NCI-H345 treated with DMSO at 0.1 percent for 48 hours (cell line): ENCODE data around the gene TOP2B.

Source experiments
- DNase-seq: peaks from one replicate; lab custom pipeline; 2025; ENCODE audit not compliant: unreplicated experiment; lab: John Stamatoyannopoulos, UW

Gene TOP2B

DNA sequence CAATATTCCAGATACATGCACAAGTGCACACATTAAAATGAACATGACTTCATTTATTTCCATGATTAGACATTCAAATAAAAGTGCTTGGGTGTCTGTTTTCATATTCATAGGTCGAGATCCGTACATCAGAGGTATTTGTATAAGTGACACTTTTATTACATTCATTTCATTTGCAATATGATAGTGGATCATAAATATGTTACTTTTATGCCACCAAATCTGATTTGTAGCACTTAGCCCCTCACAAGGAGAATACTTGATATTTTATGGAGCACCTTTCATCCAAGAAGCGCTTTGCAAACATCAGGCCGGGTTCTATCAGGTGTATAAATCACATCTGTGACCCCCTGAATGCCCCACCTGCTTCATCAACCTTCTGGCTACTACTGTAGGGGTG, 100.6 kb downstream of the TOP2B start:
- no peak for DNase-seq

GRCh38 chr3:25563601-25564000, 101.1 kb downstream of the TOP2B start:
- no peak for DNase-seq

- no peak for DNase-seq
These were observed 105.9 kb downstream of the TOP2B start for GRCh38 chr3:25558796-25559195.

- no peak for DNase-seq
These were observed 106.6 kb downstream of the TOP2B start for GRCh38 chr3:25558121-25558520.

DNA sequence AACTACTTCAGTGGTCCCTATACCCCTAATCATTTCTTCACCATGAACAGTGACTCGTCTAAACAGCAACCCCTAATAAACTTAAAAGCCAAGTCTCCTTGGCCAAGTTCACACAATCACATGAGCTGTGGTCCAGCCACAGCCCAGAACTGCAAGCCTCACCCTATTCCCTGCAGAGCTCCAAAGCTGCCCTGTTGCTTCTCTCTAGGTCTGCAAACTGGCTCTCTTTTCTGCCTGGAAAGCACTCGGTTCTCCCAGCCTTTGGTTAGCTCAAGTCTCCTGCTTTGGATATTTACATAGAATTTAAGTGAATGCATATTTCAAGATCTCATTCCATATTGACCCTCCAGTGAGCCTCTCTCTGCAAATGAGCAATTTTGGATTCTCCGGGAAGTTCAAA, 107.0 kb downstream of the TOP2B start:
- DNase-seq, result no peak

GRCh38 chr3:25556447-25556846, 108.3 kb downstream of the TOP2B start:
- no peak for DNase-seq

- no peak for DNase-seq
These were observed 108.8 kb downstream of the TOP2B start for GRCh38 chr3:25555695-25556437.

DNA sequence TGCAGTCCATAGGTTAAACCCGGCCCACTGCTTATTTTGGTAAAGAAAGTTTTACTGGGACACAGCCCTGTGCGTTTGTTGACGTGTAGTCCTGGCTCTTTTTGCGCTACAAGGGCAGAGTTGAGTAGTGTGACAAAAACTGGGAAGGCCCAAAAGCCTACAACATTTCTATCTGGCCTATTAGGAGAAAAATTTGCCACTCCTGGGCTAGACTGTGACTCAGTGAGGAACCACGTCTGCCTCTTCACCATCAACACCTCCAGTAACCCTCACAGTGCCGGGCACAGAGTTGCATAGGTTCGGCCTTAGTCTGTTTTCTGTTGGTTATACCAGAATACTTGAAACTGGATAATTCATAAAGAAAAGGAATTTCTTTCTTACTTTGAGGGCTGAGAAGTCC, 110.3 kb downstream of the TOP2B start:
- DNase-seq, result no peak

- DNase-seq, result no peak
These were observed 112.5 kb downstream of the TOP2B start for GRCh38 chr3:25552251-25552650.

GRCh38 chr3:25548836-25549235, 115.9 kb downstream of the TOP2B start:
- no peak for DNase-seq

- no peak for DNase-seq
These were observed 116.6 kb downstream of the TOP2B start for GRCh38 chr3:25547943-25548674.
